Measurements from ENCODE around the gene MB21D2.
A peak's percentile ranks its signal among the peaks of the same experiment; 100 is the strongest.

The MB21D2 gene

DNA sequence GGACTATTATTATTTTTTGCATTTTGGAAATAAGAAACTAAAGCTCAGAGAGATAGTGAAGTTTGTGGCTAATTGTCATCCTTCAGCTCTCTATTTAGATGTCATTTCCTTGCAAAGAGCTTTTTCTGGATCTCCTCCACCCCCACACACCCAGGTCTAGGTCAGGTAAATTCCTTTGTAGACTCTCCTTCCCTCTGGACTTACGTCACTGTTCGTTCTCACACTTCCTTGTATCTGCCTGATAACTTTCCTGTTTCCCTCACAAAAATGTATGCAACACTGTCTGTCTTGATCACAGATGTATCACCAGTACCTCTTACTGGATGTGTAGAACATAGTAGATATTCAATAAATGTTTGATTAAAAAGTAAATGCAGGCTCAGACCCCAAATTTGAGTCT lies 6.1 kb upstream of the MB21D2 start:
- DNase-seq (ENCODE audit: low spot score), result no peak

DNA sequence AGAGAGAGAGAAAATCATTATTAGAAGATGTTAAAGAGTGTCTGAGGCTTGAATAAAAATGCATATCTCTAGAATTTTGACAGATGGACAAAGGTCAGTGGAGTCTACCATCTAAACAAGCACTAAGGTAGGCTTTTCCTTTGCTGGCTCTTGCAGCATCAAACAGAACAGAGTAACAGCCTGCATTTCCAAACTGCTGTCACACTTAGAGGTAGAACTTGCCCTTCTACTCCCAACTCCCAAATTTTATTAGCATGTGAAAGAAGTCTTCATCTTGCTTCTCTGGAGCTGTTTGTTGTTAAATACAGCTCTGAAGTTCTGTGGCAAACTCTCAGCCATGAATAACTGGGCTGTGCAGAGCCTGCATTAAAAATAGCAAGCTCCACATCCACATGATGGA lies 4.1 kb upstream of the MB21D2 start:
- DNase-seq (ENCODE audit: low spot score), result no peak

DNA sequence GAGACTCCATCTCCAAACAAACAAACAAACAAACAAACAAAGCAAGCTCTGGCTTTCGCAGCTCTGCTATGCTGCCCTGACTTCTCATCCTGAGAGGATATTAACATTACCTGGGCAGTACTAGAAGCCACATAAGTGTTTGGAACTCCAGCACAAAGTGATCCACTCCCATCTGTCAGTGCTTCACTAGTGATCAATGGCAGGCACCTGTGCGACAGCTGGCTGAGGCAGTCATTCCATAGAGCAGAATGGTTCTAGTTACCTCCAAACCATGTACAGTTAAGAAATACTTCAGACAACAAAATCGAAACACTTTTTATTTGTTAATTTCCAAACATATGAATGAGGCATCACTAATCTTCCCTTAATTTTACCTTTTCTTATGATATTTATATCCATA lies 2.8 kb upstream of the MB21D2 start:
- no peak for DNase-seq (ENCODE audit: low spot score)

DNA sequence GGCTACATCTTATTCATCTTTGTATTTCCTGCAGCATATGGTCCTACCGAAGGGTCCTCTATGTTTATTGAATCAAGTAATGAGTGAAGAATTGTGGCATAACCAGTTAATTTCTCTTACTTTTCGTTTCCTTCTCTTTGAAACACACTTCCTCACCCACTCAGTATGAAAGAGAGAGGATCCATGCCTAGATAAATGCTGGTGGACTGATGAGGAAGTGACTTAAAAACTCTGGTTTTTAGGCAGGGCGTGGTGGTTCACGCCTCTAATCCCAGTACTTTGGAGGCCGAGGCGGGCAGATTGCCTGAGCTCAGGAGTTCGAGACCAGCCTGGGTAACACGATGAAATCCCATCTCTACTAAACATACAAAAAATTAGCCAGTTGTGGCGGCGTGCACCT lies 2.2 kb upstream of the MB21D2 start:
- DNase-seq (ENCODE audit: low spot score), result no peak

DNA sequence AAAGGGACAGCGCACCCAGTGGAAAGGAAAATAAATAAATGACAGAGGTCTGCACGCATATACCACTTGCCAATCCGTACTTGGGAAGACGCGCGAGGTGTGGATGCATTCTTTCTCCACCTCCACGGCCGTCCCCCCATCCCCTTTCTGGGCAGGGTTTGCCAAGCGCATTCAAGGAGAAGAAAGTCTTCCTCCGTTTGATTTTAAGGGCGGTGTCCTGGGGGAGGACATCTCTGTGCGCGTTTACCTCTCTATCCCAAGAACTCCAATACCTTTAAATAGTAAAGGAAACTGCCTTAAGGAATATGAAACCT lies 576 bp upstream of the MB21D2 start:
- DNase-seq (ENCODE audit: low spot score), result no peak

DNA sequence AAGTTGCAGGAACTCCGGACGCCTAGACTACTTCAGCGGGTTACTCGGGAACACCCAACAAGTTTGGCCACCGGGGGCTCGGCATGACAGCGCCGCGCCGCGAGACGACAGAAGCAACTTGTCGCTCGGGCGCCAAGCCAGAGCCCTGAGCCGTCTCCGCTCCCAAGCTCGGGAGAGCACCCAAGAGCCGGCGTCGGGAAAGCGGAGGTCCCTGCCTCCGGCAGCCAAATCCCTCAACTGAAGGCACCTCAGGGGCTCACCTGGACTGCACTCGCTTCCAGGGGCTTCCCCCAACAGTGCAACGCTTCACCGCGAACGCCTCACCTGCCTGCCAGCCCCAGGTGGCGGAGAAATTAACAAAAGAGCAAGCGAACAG lies 640 bp downstream of the MB21D2 start:
- DNase-seq (ENCODE audit: low spot score), result peak; percentile 62

DNA sequence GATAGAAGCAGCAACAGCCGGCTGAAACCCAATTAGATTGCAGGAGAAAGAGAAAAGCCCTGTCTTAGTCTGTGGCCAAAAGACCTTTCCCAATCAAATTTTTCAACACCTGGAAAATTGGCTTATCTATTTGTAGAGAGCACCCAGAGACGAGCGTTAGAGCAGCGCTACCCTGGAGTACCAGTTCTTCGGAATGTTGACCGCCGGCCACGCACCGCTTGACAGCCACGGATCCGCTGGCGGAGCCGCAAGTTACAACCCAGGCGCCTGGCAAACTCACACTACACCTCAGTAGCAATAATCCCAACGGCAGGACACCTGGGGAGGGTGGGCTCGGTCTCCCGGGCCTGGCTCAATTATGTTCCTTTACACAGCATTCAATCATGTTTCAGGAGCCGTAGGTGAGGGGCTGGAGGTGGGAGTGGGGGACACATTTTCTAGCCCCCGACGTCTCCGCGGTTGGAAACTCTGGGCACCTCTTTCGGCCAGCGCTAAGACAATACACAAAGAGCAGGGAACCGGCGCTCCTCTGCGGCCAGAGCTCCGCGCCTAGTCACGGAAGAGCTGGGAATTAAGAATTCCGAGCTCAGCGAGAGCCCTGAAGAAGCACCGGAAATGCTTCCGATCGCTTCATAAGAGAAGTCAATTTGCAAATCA lies 1.2 kb downstream of the MB21D2 start:
- peak; percentile 47 for DNase-seq (ENCODE audit: low spot score)

DNA sequence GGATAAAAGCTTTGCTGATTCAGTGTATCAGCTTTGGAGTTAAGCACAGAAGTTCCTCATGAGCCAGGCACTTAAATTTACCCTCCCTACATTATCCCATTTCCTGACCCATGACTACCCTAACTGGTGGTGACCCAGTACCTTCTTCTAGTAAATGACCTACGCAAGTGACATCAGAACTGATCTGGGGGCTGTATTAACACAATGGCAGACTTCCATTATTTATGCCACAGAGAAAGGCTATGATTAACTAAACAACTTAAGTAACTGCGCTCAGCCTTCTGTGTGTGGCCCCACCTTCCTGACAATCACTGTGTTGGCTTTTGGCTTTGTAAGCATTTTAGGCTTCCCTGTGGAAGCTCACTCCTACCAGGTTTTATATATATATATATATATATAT lies 1.9 kb downstream of the MB21D2 start:
- no peak for DNase-seq (ENCODE audit: low spot score)

DNA sequence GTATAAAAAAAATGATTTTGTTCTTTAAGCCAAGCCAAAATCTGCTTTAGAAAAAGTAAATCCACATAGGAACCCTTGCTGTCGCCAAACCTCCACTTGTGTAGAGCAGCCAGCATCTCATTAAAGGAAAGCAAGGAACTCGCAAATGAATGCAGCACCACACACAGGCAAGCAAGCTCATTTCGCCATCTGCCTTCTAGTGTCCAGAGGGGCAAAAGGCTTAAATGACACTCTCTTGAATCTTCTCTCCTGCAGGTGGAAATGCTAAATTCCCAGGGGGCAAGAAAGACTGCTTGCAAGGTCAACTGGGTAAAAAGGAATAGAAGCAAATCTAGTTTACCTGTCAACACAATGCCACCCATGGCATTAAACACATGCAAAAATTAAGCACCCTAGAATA lies 2.4 kb downstream of the MB21D2 start:
- peak; percentile 13 for DNase-seq (ENCODE audit: low spot score)

DNA sequence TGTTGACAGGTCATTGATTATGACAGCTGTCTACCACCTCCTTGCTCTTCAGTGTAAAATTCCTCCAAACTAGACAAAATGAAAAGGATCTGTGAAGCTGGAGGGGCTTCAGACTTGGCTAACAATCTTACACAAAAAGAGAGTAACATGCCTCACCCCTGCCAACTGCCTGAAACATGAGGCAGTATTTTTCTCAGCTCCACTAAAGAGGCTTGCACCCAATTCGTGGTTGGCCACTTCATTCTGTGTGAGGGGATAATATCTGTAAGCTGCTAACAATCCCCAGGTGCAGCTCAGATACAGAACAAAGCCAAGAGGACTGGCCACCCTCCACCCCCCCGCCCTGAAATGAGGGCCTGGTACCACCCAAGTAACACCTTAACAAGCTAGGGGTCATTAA lies 2.8 kb downstream of the MB21D2 start:
- DNase-seq (ENCODE audit: low spot score), result no peak

DNA sequence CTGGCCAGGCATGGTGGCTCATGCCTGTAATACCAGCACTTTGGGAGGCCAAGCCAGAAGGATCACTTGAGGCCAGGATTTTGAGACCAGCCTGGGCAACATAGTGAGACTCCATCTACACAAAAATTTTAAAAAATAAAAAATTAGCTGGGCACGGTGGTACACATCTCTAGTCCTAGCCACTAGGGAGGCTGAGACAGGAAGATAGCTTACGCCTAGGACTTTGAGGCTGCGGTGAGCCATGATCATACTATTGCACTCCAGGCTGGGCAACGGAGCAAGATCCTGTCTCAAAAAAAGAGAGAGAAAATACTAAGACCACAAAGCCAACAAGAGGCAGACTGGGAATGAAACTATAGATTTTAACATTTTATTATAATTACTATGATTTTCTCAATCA lies 4.1 kb downstream of the MB21D2 start:
- DNase-seq (ENCODE audit: low spot score), result no peak

DNA sequence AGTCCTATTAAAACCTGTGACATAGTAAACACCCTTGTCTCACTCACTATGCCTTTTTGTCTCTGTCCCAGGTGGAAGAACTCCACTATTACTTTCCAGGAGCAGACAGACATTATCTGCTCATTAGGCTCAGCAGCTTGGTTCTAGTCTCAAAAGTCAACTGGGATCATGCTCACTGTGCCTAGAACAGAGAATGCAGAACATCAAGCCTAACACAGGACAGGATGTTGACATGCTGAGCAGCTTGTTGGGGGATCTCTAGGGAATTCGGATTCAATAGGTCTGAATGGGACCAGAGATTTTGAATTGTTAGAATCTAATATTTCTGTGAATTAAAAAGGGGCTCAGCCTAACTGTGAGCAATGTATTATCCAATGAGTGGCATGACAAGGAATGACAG lies 6.4 kb downstream of the MB21D2 start:
- no peak for DNase-seq (ENCODE audit: low spot score)

DNA sequence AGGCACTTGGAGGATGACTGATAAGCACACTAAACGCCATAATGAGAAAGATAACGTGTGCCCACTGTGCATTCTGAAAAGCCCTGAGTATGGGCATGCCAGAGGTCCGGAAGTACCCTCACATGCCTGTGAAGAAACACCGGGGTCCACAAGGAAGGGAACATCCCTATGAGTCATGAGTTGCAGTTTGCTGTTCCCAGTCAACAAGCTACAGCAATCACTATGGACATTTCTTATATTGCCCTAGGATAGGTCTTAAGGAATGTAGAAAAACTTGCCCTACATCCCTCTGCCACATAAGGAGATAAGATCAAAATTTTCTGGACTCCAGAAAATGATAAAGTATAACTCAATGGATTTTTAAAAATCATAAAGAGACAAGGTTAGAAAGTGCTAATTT lies 9.9 kb downstream of the MB21D2 start:
- DNase-seq (ENCODE audit: low spot score), result no peak

DNA sequence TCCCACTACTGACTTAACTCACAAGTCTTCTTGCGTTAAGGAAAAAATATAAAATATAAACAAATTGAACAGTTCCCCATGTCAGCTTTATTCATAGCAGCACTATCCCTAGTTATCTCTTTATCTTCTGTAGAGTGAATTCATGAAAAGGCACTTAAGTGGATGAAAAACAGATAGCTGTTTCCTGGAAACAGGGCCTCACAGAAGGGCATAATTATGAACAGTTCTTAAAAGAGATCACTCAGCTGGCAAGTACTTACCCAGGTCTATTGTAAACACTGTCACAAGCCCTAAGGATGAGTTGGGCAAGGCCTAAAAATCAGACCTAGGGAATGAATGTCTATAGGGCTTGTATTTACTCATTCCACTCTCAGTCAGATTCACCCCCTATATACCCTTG lies 10.7 kb downstream of the MB21D2 start:
- DNase-seq (ENCODE audit: low spot score), result no peak

DNA sequence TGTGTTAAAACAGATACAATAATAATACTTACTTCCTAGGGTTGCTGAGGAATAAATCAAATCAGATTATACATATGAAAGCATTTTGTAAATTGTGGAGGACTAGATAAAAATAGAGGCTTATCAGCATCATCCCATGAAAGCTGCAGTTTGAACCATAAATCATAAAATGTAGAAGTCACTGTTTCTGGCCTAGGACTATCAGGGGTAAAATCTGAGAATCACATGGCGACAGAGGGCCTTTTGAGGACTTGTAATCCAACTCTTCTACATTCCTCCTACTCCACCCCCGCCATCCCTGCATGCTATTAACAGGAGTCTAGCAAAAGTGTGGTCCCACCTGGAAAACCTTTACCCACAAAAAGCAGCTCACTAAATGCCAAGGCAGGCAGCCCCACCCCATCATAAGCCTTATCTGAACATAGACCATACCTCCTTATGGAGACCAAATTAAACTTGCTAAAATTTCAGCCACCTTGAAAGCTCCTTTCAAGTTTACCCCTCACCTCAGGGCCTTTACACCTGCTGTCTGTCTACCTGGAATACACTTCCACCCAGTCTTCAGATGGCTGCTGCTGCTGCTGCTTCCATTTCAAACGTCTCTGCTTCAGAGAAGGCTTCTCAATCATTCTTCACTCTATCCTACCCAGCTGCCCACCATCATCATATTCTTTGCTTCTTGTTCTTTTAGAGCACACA lies 11.5 kb downstream of the MB21D2 start:
- no peak for DNase-seq (ENCODE audit: low spot score)

DNA sequence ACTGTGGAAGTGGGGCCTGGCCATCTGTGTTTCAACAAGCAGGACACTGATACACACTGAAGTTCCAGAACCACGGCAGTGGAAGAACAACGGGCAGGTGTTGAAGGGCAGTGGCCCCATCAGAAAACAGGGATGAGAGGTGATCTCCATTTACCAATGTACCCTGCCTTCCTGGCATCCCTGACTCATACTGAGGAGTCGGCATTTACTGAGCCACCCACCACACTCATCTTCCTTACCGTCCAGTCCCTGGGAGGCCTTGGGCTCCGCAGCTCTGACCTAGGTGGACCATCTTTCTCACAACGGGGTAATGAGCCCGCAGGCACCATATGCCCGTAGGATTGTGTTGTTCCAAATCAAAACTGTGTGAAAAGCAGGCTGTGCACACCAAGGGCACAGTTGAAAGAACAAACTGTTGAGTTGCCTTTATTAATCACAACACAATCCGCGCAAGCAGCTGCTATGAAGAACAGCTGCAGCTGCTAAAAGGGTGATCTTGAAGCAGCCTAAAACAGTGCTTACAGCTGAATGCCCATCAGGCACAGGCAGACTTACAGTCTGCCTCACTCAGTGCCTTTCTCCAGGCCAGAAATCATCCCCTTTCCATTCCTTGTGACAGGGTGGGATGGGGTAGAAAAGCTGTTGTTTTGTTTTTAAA lies 12.9 kb downstream of the MB21D2 start:
- no peak for DNase-seq (ENCODE audit: low spot score)

DNA sequence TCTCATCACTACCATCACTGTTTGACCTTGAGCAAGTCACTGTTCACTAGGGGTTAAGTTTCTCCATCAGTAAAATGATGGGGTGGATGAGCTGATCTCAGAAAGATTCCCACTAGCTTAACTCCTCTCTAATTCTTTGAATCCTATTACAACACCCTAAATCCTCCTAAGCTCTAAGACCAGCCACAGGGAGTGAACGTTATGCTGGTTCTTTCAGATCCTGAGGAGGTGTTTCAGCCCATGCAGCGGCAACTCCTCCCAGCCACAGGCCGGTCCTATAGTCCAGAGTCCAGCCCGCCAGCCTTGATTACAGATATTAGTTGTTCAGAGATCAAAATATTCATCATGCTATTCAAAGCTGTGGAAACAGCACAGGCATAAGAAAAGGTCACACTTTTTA lies 15.1 kb downstream of the MB21D2 start:
- no peak for DNase-seq (ENCODE audit: low spot score)

DNA sequence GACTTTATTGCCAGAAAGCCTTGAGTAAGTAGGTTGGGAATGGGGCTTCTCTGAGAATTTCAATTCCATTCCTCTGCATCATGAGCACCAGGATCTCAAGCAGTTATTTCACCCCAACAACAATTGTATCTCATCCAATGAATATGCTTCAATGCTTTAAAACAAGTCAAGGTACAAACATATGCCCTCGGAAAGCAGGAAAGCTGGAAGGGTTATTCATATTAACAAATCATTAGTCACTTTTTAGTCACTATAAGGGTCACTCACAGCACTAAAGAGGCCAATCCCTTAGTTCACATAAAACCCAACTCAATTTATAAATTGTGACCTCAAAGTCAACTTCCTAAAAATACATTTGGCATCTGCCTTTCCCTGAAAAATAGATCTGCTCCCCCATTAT lies 16.2 kb downstream of the MB21D2 start:
- peak; percentile 62 for DNase-seq (ENCODE audit: low spot score)

DNA sequence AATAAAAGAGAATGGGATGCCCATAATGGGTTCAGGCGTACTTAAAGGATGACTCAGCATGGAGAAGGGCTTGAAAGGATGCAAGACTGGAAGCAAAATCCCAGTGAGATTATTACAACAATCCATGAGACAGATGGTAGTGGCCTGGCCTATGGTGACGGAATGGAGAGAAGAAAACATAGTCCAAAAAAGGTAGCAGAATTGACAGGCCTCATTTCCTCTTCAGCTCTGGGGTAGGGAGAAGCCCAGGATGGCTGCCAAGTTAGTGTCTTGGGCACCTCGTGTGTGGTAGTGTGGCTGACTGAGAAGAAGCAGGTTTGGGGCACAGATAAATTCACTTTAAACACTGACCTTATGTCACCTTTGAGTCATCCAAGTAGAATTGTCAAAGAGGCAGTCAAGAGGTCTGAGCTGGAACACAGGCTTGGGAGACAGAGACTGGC lies 18.1 kb downstream of the MB21D2 start:
- DNase-seq (ENCODE audit: low spot score), result peak; percentile 42

DNA sequence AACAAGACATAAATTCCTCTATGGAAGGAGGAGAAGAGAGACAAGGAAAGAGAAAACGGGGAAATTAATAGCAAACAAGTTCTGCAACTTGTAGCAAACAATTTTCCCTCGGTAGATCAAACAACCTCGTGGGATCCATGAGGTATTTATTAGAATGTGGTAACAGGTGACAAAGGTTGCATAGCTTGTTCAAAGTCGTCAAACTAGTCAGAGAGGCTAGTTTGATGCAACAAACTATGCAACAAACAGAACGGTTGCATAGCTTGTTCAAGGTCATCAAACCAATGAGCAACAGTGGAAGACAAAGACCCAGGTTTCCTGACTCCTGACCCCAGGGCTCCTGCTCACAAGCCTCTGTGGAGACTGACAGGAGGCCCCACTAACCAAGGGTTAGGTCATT lies 20.7 kb downstream of the MB21D2 start:
- DNase-seq (ENCODE audit: low spot score), result no peak

DNA sequence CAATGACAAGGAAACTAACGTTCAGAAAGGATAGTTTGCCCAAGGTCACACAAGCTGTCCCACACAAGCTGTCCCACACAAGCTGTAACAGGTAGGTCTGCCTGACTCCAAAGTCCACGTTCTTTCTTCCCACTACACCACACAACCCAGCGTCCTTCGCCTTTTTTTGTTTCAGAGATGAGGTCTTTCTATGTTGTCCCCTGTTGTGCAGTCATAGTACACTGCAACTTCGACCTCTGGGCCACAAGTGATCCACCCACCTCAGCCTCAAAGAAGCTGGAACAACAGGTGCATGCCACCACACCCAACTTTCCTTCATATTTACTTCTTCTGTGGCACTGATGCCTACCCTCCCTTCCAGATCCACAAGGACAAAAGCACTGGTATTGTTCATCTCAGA lies 21.4 kb downstream of the MB21D2 start:
- DNase-seq (ENCODE audit: low spot score), result no peak

DNA sequence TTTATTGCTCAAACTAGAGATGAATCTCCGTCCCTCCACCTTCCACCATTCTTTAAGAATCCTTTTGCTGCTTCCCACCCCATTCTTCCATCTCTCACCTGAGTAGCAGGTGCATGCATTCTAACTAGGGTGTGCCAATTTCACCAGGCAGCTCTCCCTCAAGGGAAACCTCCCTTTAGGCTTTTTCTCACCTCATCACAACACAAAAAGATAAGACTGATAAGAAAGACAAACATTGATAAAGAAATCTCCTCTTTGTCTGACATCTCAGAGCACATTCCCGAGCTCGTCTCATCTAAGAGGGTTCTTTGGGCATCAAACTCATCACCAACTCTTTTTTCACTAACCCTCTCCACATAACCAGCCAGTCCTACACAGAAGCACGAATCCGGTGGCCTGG lies 23.0 kb downstream of the MB21D2 start:
- DNase-seq (ENCODE audit: low spot score), result no peak

DNA sequence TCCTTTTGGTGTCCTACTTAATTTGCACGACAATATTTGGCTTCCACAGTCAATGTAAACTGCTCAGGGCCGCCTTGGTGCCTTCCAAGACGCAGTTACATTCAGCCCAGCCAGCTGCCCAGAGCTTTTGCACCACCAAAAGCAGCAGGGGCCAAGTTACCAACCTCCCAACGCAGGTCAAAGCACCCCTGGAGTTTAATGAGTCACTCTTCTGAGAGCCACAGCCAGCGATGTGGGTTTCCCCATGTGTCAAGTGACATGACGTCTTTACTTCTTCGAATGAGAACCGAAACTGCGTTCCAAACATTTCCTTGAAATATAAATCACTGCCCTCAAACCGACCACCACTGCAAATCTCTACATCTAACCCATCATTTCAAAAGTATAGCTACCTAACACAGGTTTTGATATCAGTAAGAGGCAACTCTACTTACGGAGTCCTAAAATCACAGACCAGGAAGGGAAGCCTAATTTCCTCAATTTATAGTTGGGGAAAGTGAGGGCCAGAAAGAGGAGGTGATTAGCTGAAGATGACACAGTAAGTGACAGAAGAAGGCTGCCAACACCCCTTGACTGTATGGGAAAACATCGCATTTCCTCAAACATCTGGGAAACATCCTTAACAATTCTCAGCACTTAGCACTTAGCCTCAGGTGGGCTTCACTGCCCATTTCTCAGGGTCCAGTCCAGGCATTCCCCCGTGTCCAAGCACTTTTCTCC lies 24.5 kb downstream of the MB21D2 start:
- peak; percentile 70 for DNase-seq (ENCODE audit: low spot score)
